Measurements from ENCODE around the gene PDYN. TPM values are rescaled to one million over a fixed set of nuclear protein-coding genes. Genes with fewer than 3 reads are reported as not detected.

The PDYN gene
- polyA plus RNA-seq, 1 experiment, result not detected

DNA sequence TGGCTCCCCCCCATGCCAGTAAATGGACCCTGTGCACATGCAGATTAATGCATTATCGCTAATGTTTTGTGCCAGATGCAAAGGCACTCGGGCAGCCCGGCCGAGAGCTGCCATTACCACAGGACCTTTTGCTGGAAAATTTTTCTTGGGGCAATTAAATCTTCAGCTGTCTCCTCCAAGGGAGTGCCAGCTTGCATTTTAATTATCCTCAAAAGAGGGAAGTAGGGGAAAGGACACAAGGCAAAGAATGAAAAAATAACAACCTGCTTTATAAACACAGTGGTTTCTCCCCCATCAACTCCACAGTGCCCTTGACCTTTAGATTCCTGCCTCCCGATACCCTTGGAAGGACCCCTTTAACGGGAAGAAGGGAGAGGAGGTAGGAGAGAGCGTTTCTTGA is 48.2 kb downstream of the PDYN start:
- Histone ChIP-seq H3K9me3 (ENCODE audit: control insufficient read depth, insufficient read depth, low read length) (peaks cover 3% of the 10 kb centered on the region; the same call in 1 of the 2 replicates), H3K27ac (ENCODE audit: low read depth, low read length) (no peak overlapping the region), H3K27me3 (ENCODE audit: control insufficient read depth, insufficient read depth, low read length) (peaks cover 65% of the 10 kb centered on the region), H3K4me3 (ENCODE audit: low read depth, low read length) (no peak overlapping the region)
- TF ChIP-seq, protein P1, sequence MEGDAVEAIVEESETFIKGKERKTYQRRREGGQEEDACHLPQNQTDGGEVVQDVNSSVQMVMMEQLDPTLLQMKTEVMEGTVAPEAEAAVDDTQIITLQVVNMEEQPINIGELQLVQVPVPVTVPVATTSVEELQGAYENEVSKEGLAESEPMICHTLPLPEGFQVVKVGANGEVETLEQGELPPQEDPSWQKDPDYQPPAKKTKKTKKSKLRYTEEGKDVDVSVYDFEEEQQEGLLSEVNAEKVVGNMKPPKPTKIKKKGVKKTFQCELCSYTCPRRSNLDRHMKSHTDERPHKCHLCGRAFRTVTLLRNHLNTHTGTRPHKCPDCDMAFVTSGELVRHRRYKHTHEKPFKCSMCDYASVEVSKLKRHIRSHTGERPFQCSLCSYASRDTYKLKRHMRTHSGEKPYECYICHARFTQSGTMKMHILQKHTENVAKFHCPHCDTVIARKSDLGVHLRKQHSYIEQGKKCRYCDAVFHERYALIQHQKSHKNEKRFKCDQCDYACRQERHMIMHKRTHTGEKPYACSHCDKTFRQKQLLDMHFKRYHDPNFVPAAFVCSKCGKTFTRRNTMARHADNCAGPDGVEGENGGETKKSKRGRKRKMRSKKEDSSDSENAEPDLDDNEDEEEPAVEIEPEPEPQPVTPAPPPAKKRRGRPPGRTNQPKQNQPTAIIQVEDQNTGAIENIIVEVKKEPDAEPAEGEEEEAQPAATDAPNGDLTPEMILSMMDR (IDR thresholded peaks at IDR 0.05; ENCODE audit: low read depth, low read length), result no peak
- CTCF ChIA-PET, result interaction anchor here (1.0 to 2.8 kb wide), 3 partner anchors 20 to 576 kb away, joined by 3 to 8 read pairs (median 3); no protein-coding TSS in a partner anchor
- POLR2A ChIA-PET, result no interaction called here
- no peak for DNase-seq (ENCODE audit: low read depth, low spot score)

DNA sequence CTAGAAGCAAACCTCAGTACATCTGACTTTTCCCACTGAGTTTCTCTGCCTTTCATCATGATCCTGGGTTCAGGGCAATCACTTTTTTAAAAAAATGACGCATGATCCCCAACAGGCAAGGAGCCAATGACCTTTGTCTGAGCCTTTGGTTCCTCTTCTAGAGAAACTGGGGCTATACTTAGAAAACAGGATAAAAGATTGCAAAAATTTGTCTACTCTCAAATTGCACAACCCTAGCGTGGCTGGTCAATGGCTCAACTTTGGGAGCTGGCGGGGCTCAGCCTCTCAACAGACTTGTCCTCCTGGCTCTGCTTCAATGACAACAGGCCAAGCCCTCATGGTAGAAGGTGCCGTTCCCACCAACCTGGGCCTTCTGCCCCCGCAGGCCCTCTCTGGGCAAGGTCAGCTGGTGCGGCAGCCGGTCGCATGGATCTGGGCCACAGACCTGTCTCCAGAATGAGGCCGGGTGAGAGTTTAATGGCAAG is 48.7 kb downstream of the PDYN start:
- no peak overlapping the region for H3K4me3 ChIP-seq (ENCODE audit: low read depth, low read length)
- ChIA-PET CTCF (interaction anchor here (1.0 to 2.8 kb wide), 3 partner anchors 20 to 577 kb away, joined by 3 to 8 read pairs (median 3); no protein-coding TSS in a partner anchor), POLR2A (no interaction called here)
- no peak overlapping the region for H3K27ac ChIP-seq (ENCODE audit: low read depth, low read length)
- H3K27me3 ChIP-seq (ENCODE audit: control insufficient read depth, insufficient read depth, low read length), result peaks cover 62% of the 10 kb centered on the region
- TF ChIP-seq, protein P1 (IDR thresholded peaks at IDR 0.05; ENCODE audit: low read depth, low read length), result no peak
- DNase-seq (ENCODE audit: low read depth, low spot score), result no peak
- peaks cover 3% of the 10 kb centered on the region; the same call in 1 of the 2 replicates for H3K9me3 ChIP-seq (ENCODE audit: control insufficient read depth, insufficient read depth, low read length)

DNA sequence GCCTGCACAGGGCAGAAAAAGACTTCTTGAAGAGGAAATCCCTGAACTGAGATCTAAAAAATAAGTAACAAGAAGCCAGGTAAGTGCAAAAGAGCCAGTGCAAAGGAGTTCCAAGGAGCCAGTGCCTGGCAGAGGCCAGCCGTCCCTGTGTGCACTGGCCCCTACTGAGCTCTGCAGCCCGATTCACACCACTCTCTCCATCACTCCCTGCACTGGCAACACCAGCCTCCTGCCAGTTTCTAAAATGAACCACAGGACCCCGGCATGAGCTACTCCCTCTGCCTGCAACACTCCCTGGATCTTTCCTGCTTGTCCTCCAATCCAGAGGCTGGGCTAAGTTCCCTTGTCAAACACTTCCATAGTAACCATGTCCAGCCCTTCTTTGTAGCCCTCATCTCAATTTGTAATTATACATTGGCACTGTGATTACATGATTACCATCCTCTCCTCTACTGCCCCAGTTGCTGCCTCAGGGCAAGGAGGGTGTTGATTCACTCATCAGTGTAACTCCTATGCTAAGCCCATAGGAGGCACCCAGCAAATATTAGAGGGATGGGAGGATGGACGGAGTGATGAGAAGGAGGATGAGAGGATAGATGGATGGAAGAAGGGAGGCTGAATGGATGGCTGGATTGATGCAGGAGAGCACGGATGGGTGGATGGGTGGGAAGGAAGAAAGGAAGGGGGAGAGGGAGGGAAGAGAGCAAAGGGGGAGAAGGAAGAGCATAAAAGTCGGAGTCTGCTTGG is 49.3 kb downstream of the PDYN start:
- ChIA-PET POLR2A (no interaction called here), CTCF (interaction anchor here (1.3 to 2.8 kb wide), 2 partner anchors 21 to 168 kb away, joined by 3 to 8 read pairs; no protein-coding TSS in a partner anchor)
- Histone ChIP-seq H3K27ac (ENCODE audit: low read depth, low read length) (no peak overlapping the region), H3K27me3 (ENCODE audit: control insufficient read depth, insufficient read depth, low read length) (peaks cover 59% of the 10 kb centered on the region), H3K9me3 (ENCODE audit: control insufficient read depth, insufficient read depth, low read length) (peaks cover 3% of the 10 kb centered on the region; the same call in 1 of the 2 replicates), H3K4me3 (ENCODE audit: low read depth, low read length) (no peak overlapping the region)
- DNase-seq (ENCODE audit: low read depth, low spot score), result no peak
- TF ChIP-seq, protein P1 (IDR thresholded peaks at IDR 0.05; ENCODE audit: low read depth, low read length), result no peak

DNA sequence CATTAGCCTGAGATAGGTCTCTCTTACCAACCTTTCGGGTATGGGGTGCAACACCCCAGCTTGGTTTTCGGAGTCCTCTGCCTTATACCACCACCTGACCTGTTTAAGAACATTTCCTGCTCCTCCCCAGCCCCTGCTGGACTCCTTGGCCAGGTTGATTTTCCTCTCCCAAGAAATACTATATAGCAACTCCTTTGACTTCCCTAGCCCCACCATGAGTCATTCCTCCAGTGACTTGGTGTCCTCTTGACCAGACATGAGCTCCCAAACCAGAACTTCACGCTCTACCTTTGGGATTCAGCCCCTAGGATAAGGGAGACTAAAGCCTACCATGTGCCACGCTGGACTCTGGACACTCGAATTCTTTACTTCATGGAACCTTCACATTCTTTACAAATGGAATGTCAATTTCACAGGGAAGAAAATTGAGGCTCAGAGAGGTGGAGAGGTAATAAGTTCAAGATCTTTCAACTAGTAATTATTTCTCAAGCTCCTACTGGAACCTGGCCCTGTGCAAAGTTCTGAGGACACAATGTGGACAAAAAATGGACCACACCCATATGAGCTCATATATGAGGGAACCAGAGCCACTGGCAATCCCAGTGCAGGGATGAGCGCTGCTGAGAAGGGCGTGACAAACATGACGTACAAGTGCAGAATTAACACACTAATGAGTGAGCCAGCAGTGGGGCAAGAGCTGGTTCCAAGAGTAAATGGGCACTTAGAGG is 50.4 kb downstream of the PDYN start:
- CTCF ChIA-PET, result interaction anchor here (0.8 to 1.0 kb wide), 2 partner anchors 20 to 178 kb away, joined by 3 read pairs; no protein-coding TSS in a partner anchor
- no peak for DNase-seq (ENCODE audit: low read depth, low spot score)
- Histone ChIP-seq H3K27me3 (ENCODE audit: control insufficient read depth, insufficient read depth, low read length) (peaks cover 52% of the 10 kb centered on the region), H3K4me3 (ENCODE audit: low read depth, low read length) (no peak overlapping the region), H3K27ac (ENCODE audit: low read depth, low read length) (no peak overlapping the region), H3K9me3 (ENCODE audit: control insufficient read depth, insufficient read depth, low read length) (peaks cover 3% of the 10 kb centered on the region; the same call in 1 of the 2 replicates)
- POLR2A ChIA-PET, result no interaction called here
- TF ChIP-seq, protein P1 (IDR thresholded peaks at IDR 0.05; ENCODE audit: low read depth, low read length), result no peak
